GM12801 (cell line): ENCODE results near the gene MYO15B.

Experiments used
- TF ChIP-seq, protein P1 (sequence below): IDR thresholded peaks from one replicate; pipeline ENCODE4 v1.5.1; 2011; ENCODE audit warnings: control low read depth; ENCODE audit not compliant: insufficient read length; ENCODE audit errors: extremely low read depth

MYO15B gene

DNA sequence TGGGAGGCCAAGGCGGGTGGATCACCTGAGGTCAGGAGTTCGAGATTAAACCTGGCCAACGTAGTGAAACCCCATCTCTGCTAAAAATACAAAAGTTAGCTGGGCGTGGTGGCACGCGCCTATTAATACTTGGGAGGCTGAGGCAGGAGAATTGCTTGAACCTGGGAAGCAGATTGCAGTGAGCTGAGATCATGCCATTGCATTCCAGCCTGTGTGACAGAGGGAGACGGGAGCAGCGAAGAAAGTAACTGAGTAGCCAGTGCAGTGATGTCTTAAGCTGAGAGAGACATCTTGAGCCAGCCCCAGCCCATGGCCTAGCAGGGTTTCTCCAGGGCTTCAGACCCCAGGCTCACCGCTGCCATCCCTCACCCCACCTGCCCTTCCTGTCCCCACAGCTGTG is 35.8 kb downstream of the MYO15B start:
- TF ChIP-seq, protein P1, sequence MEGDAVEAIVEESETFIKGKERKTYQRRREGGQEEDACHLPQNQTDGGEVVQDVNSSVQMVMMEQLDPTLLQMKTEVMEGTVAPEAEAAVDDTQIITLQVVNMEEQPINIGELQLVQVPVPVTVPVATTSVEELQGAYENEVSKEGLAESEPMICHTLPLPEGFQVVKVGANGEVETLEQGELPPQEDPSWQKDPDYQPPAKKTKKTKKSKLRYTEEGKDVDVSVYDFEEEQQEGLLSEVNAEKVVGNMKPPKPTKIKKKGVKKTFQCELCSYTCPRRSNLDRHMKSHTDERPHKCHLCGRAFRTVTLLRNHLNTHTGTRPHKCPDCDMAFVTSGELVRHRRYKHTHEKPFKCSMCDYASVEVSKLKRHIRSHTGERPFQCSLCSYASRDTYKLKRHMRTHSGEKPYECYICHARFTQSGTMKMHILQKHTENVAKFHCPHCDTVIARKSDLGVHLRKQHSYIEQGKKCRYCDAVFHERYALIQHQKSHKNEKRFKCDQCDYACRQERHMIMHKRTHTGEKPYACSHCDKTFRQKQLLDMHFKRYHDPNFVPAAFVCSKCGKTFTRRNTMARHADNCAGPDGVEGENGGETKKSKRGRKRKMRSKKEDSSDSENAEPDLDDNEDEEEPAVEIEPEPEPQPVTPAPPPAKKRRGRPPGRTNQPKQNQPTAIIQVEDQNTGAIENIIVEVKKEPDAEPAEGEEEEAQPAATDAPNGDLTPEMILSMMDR, result no peak

DNA sequence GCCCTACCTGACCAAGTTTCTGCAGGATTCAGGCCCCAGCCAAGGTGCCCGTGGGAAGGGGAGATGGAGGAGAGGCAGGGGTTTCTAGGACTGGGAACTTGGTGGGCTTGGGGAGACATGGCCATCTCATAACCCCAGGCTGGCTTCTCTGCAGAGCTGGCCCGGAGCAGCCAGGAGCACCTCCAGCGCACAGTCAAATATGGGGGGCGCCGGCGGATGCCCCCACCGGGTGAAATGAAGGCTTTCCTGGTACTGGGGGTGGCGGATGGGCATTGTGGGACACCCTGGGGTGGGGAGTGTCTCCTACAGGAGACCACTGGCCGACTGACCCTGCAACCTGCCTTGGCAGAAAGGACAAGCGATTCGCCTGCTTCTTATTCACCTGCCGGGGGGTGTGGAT is 36.4 kb downstream of the MYO15B start:
- TF ChIP-seq, protein P1, result no peak

DNA sequence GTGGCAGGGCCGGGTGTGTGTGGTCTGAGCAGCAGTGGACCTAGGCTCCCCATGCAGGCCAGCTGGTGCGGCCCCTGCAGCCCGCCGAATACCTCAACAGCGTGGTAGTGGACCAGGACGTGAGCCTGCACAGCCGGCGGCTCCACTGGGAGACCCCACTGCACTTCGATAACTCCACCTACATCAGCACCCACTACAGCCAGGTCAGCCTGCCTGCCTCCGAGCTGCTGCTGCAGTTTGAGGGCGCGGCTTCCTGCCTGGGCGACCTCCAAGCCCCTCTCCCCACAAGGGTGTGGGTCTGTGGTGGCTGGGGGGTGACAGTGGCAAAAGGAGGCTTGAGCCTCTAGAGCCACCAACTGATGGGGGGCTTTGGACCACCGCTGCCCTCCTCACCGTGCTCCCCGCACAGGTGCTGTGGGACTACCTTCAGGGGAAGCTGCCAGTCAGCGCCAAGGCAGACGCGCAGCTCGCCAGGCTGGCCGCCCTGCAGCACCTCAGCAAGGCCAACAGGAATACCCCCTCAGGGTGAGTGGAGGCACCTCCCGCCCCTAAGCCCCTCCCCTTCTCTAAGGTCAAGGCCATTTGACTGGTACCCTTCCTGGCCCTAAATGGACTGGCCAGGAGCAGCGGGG is 37.2 kb downstream of the MYO15B start:
- TF ChIP-seq, protein P1, result no peak

DNA sequence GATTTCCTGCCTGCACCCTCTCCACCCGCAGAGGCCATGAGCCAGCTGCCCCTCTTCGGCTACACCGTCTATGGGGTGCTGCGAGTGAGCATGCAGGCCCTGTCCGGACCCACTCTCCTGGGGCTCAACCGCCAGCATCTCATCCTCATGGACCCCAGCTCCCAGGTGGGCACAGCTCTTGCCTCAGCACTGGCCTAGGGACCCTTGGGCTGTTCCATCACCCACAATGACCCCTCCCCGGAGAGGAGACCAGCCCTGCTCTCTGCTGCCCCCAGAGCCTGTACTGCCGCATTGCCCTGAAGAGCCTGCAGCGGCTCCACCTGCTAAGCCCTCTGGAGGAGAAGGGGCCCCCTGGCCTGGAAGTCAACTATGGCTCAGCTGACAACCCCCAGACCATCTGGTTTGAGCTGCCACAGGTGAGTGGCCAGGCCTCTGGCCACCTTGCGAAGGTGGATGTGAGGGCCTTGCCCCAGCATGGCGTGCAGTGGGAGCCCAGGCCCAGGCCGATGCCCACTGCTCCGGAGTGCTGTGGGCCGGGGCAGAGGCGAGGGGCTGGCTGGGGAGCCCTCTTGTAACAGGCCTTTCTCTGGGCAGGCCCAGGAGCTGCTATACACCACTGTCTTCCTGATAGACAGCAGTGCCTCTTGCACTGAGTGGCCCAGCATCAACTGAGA is 38.4 kb downstream of the MYO15B start:
- TF ChIP-seq, protein P1, result no peak

DNA sequence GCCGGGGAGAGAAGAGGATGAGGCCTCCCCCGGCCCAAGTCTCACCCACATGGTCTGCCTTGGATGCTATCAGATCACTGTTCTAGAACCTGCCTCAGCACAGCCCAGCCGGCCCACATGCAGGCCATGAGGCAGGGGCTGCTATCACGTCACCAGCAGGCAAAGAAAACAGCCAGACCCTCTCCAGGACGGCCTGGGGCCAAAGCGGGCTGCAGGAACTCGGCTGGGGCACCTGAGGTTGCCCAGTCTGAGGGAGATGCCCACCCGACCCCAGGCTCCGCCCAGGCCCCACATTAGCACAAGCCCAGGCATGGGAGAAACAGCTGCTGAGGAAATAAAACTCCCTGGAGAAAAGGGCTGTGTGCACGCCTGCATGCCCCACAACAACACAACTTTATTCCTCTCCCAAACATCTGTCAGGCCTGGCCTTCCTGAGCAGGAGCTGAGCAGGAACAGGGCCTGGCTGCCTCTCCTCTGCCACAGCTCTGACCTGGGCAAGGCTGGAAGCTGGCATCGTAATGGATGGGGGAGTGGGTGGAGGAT is 39.0 kb downstream of the MYO15B start:
- TF ChIP-seq, protein P1, result no peak

DNA sequence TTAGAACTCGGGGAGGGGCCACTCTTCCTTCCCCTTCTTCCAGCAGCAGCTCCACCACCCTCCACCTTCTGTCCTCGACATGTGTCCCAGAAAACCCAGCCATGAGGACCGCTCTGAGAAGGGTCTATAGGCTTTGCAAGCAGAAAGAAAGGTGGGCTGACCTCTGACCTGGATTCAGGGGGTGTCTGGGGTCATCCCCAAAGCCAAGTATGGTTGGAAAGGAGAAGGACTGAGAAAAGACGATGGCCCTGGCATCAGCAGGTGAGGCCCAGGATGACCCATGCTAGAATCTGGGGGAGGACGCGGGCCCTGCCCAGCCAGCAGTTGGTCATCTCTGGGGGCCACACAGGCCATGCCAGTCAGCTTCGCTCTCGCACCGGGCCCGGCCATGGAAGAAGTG is 39.5 kb downstream of the MYO15B start:
- TF ChIP-seq, protein P1, result no peak

DNA sequence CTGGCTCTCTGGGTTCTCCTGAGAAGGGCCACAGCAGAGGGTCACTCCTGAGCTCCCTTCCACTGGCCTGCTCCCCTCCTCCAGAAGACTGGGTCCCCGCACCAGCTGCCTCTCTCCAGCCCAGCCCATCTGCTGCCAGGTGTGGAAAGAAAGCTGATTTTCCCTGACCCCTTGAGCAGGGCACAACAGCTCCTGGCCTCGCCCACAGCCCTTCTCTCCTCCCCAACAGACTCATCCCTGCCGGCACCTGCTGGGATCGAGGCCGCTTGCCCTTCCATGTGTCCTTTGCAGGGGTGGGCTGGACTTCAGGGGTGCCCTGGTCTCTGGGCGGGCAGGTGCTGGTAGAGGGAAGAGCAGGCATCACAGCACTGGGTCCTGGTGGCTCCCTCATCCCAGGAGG is 40.8 kb downstream of the MYO15B start:
- TF ChIP-seq, protein P1, result no peak
